Measurements from ENCODE around the gene NIPBL. TPM values are rescaled to one million over a fixed set of nuclear protein-coding genes. Genes with fewer than 3 reads are reported as not detected.

The NIPBL gene
- total RNA-seq, 1 donor = 41.8 TPM

GRCh38 chr5:36885149-36885548 lies 8.6 kb downstream of the NIPBL start:
- TF ChIP-seq, protein P1, sequence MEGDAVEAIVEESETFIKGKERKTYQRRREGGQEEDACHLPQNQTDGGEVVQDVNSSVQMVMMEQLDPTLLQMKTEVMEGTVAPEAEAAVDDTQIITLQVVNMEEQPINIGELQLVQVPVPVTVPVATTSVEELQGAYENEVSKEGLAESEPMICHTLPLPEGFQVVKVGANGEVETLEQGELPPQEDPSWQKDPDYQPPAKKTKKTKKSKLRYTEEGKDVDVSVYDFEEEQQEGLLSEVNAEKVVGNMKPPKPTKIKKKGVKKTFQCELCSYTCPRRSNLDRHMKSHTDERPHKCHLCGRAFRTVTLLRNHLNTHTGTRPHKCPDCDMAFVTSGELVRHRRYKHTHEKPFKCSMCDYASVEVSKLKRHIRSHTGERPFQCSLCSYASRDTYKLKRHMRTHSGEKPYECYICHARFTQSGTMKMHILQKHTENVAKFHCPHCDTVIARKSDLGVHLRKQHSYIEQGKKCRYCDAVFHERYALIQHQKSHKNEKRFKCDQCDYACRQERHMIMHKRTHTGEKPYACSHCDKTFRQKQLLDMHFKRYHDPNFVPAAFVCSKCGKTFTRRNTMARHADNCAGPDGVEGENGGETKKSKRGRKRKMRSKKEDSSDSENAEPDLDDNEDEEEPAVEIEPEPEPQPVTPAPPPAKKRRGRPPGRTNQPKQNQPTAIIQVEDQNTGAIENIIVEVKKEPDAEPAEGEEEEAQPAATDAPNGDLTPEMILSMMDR (IDR thresholded peaks at IDR 0.05; ENCODE audit: insufficient read depth, low read length) = no peak
- no peak for DNase-seq (ENCODE audit: low read depth)
- H3K4me3 ChIP-seq (ENCODE audit: low read depth, low read length) = no peak overlapping the region

DNA sequence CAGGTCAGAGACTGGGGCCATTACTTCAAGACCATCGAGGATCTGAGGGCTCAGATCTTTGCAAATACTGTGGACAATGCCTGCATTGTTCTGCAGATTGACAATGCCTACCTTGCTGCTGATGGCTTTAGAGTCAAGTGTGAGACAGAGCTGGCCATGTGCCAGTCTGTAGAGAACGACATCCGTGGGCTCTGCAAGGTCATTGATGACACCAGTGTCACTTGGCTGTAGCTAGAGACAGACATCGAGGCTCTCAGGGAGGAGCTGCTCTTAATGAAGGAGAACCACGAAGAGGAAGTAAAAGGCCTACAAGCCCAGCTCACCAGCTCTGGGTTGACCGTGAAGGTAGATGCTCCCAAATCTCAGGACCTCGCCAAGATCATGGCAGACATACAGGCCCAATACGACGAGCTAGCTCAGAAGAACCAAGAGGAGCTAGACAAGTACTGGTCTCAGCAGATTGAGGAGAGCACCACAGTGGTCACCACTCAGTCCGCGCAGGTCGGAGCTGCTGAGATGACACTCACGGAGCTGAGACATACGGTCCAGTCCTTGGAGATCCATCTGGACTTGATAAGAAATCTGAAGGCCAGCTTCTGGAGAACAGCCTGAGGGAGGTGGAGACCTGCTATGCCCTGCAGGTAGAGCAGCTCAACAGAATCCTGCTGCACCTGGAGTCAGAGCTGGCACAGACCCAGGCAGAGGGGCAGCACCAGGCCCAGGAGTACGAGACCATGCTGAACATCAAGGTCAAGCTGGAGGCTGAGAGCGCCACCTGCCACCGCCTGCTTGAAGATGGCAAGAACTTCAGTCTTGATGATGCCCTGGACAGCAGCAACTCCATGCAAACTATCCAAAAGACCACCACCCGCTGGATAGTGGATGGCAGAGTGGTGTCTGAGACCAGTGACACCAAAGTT lies 9.3 kb downstream of the NIPBL start:
- no peak for DNase-seq (ENCODE audit: low read depth)
- TF ChIP-seq, protein P1 (IDR thresholded peaks at IDR 0.05; ENCODE audit: insufficient read depth, low read length) = no peak
- no peak overlapping the region for H3K4me3 ChIP-seq (ENCODE audit: low read depth, low read length)

DNA sequence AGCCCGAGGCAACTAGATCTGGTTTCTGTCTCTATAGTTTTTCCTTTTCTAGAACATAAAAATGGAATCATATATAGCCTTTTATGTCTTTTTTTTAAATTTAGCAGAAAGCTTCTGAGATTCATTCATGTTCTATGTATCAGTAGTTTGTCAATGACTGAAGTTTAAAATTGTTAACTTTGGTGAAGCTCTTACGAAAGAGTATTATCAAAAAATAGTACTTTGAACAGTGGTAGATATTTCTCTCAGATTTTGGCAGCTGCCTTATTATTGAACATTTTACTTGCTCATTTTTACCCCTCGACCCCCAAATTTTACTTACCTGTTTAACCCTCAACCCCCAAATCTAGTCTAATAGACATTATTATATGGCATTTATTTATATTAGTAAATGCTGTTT lies 10.2 kb downstream of the NIPBL start:
- H3K4me3 ChIP-seq (ENCODE audit: low read depth, low read length) = no peak overlapping the region
- no peak for DNase-seq (ENCODE audit: low read depth)
- TF ChIP-seq, protein P1 (IDR thresholded peaks at IDR 0.05; ENCODE audit: insufficient read depth, low read length) = no peak

DNA sequence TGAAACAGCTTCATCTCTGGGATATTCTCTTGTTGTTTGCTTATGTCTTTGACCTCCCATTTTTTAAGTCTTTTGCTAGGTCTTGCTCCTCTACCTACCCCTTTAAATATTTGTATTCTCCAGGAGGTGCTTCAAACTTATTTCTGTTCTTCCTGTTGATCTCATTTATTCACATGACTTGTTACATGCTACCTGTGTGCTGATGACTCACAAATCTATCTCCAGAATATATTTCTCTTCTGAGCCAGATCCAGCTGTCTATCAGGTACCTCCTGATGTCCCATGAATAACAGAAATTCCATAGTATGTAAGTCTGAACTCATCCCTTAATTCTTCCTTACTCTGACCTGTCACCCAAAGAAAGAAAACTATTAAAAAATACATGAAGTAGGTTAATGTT lies 11.0 kb downstream of the NIPBL start:
- TF ChIP-seq, protein P1 (IDR thresholded peaks at IDR 0.05; ENCODE audit: insufficient read depth, low read length) = no peak
- no peak overlapping the region for H3K4me3 ChIP-seq (ENCODE audit: low read depth, low read length)
- no peak for DNase-seq (ENCODE audit: low read depth)

DNA sequence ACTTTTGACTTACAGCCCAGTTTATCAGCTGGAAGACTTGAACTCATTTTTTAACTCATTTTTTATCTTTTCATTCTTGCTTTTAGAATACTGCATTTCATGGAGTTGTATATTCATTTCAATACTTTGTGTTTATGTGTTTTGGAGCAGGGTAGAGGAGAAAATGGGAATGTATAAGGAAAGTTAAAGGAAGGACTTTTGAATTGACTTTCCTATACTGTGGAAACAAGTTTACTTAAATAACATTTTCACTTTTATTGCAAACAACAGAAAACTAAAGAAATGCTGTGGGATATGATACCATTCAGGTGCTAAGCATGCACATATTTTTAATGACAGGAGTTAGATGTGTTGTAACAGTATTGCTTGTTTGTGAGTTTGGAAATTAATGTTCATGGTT lies 11.7 kb downstream of the NIPBL start:
- no peak overlapping the region for H3K4me3 ChIP-seq (ENCODE audit: low read depth, low read length)
- DNase-seq (ENCODE audit: low read depth) = no peak
- TF ChIP-seq, protein P1 (IDR thresholded peaks at IDR 0.05; ENCODE audit: insufficient read depth, low read length) = no peak

- no peak overlapping the region for H3K4me3 ChIP-seq (ENCODE audit: low read depth, low read length)
- no peak for DNase-seq (ENCODE audit: low read depth)
- TF ChIP-seq, protein P1 (IDR thresholded peaks at IDR 0.05; ENCODE audit: insufficient read depth, low read length) = no peak
Measured at GRCh38 chr5:36889264-36889663, 12.7 kb downstream of the NIPBL start.
